SK-N-MC (cell line): ENCODE results near the gene DLL1.

Source experiments
- DNase-seq: peaks from one replicate; pipeline ENCODE4 v3.0.0-alpha.2; 2011; ENCODE audit warnings: low read depth, low spot score
- H3K27ac ChIP-seq: fragments of 200-600 bp; sonication (generic); 2 replicates; pipeline ENCODE4 v1.5.1; 2016; ENCODE audit warnings: mixed run types
- H3K36me3 ChIP-seq: fragments of 200-600 bp; sonication (generic); 2 replicates; pipeline ENCODE4 v1.6.1; 2017; ENCODE audit warnings: antibody characterized with exemption, low read length, mixed read lengths; ENCODE audit not compliant: insufficient read depth
- H3K4me3 ChIP-seq: fragments of 200-600 bp; sonication (generic); 2 replicates; pipeline ENCODE4 v1.5.1; 2016
- H3K9ac ChIP-seq: fragments of 200-600 bp; sonication (generic); 2 replicates; pipeline ENCODE4 v1.8.0; 2017; ENCODE audit warnings: mixed run types, mixed read lengths; ENCODE audit not compliant: insufficient read length
- H3K9me3 ChIP-seq: fragments of 200-600 bp; sonication (generic); 2 replicates; pipeline ENCODE4 v1.6.1; 2017; ENCODE audit warnings: low read depth, mild to moderate bottlenecking, antibody characterized with exemption, low read length, moderate library complexity, mixed read lengths
- EZH2 ChIP-seq: fragments of 200-600 bp; sonication (generic); IDR thresholded peaks from one replicate; pipeline ENCODE4 v1.6.1; 2017; ENCODE audit warnings: antibody characterized with exemption
- FOXP2 ChIP-seq: optimal IDR thresholded peaks from 2 replicates; pipeline ENCODE3; 2011; ENCODE audit warnings: mild to moderate bottlenecking, moderate library complexity; ENCODE audit not compliant: insufficient read depth; ENCODE audit errors: extremely low read length, control extremely low read depth
- POLR2AphosphoS5 ChIP-seq: IDR thresholded peaks from 2 replicates; pipeline ENCODE4 v1.6.1; 2012; ENCODE audit warnings: mild to moderate bottlenecking, low read depth, low read length, borderline replicate concordance

DLL1 gene

DNA sequence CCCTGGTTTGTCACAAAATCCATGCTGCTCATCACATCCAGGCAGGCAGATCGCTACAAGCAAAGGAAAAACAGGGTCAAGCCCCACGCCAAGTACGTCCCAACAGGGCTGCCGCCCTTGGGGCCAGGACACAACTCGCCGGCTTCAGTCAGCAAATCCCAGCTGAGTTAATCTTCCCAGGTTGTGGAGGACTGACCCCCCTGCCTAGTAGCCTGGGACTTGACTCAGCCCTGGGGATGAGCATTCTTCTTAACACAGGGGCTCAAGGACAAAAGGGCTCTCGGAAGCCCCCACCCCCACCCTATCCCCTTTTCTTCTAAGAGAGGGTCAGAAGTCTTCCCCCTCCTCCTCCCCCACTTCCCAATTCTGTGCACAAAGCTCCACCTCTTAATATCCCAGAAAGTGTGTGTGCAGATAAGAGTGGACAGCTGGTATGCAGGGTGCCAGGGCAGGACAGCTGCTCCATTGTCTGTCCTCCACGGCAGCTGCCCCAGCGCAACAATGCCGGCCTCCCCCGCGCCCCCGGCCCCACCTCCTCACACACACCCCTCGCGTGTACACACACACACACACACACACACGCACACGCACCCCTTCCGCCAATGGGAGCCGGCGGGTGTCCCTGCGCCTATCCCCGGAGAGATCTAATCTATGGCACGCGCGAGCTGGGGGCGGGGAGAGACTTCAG lies 4.5 kb downstream of the DLL1 start:
- no peak for DNase-seq
- Histone ChIP-seq H3K27ac (no peak overlapping the region), H3K9me3 (no peaks in the 10 kb centered on the region), H3K9ac (no peak overlapping the region), H3K4me3 (peak overlapping the region; percentile 4; the same call in 1 of the 2 replicates), H3K36me3 (no peaks in the 10 kb centered on the region)
- TF ChIP-seq FOXP2 (no peak), EZH2 (no peak), POLR2AphosphoS5 (no peak)

DNA sequence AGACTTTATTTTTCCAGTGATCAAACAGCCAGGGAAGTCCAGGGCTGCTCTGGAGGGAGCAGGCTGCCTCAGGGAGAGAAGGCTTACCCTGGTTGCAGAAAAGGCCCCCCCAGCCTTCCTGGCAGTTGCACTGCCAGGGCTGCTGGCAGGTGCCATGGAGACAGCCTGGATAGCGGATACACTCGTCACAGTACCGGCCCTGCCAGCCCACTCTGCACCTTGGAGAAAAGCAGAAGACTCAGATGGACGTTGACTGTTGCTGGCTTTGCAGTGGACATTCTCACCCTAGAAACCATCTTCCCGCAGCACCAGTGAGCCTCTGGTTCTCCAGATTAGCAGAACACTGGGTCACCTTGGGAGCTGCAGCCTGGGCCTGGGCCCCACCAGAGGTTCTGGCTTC lies 5.4 kb downstream of the DLL1 start:
- no peak overlapping the region for H3K27ac ChIP-seq
- DNase-seq, result no peak
- H3K36me3 ChIP-seq, result no peaks in the 10 kb centered on the region

GRCh38 chr6:170284866-170285469 lies 5.9 kb downstream of the DLL1 start:
- Histone ChIP-seq H3K9ac (no peak overlapping the region), H3K4me3 (no peak overlapping the region), H3K36me3 (no peaks in the 10 kb centered on the region), H3K27ac (no peak overlapping the region), H3K9me3 (no peaks in the 10 kb centered on the region)
- no peak for TF ChIP-seq EZH2
- TF ChIP-seq FOXP2, result no peak
- no peak for TF ChIP-seq POLR2AphosphoS5
- no peak for DNase-seq

More for the DNA sequence above, 5.4 kb downstream of the DLL1 start:
- no peak for TF ChIP-seq EZH2
- TF ChIP-seq POLR2AphosphoS5, result no peak
- no peak for TF ChIP-seq FOXP2
- H3K9me3 ChIP-seq, result no peaks in the 10 kb centered on the region
- H3K9ac ChIP-seq, result no peak overlapping the region
- no peak overlapping the region for H3K4me3 ChIP-seq

GRCh38 chr6:170284126-170284773 lies 6.6 kb downstream of the DLL1 start:
- no peak overlapping the region for H3K4me3 ChIP-seq
- no peak overlapping the region for H3K9ac ChIP-seq
- no peak overlapping the region for H3K27ac ChIP-seq
- DNase-seq, result no peak
- H3K36me3 ChIP-seq, result no peaks in the 10 kb centered on the region
- no peak for TF ChIP-seq FOXP2
- H3K9me3 ChIP-seq, result no peaks in the 10 kb centered on the region

DNA sequence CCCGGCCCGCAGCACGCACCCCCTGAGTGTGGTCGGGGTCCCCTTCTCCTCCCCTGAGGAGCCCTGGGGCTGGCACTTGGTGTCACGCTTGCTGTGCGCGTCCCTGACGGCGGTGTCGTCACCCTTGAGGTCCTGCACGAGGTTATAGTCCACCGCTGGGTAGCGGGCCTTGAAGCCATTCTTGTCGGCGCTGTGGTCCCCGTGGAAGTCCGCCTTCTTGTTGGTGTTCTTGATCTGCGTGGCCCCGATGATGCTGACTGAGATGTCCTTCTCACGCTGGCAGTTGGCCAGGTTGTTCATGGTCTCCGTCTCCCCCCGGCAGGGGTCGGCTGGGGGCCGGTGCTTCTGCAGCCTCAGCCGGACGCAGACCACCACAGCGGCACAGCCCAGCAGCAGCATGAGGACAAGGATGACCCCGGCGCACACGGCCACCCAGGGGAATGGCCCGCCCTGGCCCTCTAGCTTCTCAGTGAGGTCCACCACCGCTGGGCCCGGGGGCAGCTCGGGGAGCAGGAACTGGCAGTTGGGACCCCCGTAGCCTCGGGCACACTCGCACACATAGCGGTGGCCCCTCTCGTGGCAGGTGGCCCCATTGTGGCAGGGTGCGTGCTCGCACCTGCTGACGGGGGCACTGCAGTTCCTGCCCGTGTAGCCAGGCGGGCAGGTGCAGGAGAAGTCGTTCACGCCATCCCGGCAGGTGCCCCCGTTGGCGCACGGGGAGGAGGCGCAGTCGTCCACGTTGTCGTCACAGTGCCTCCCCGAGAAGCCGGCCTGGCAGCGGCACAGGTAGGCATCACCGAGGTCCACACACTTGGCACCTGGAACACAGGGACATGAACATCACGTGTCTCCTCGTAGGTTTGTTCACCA lies 7.4 kb downstream of the DLL1 start:
- Histone ChIP-seq H3K36me3 (no peaks in the 10 kb centered on the region), H3K27ac (no peak overlapping the region), H3K9ac (no peak overlapping the region), H3K4me3 (no peak overlapping the region), H3K9me3 (no peaks in the 10 kb centered on the region)
- TF ChIP-seq EZH2 (no peak), POLR2AphosphoS5 (no peak), FOXP2 (no peak)
- no peak for DNase-seq

GRCh38 chr6:170282512-170283158 lies 8.2 kb downstream of the DLL1 start:
- H3K9ac ChIP-seq, result no peak overlapping the region
- no peak overlapping the region for H3K27ac ChIP-seq
- DNase-seq, result no peak
- no peaks in the 10 kb centered on the region for H3K9me3 ChIP-seq
- H3K36me3 ChIP-seq, result no peaks in the 10 kb centered on the region
- H3K4me3 ChIP-seq, result no peak overlapping the region
- no peak for TF ChIP-seq FOXP2
- no peak for TF ChIP-seq POLR2AphosphoS5
- no peak for TF ChIP-seq EZH2

- no peaks in the 10 kb centered on the region for H3K36me3 ChIP-seq
- DNase-seq, result no peak
- TF ChIP-seq POLR2AphosphoS5 (no peak), EZH2 (no peak), FOXP2 (no peak)
- H3K9ac ChIP-seq, result no peak overlapping the region
- H3K4me3 ChIP-seq, result no peak overlapping the region
- H3K9me3 ChIP-seq, result no peaks in the 10 kb centered on the region
- H3K27ac ChIP-seq, result no peak overlapping the region
Measured at GRCh38 chr6:170281331-170282292, 9.3 kb downstream of the DLL1 start.
